GM19240 (cell line): ENCODE data around the gene CCDC157.
A peak's percentile ranks its signal among the peaks of the same experiment; 100 is the strongest.
"Not testable (repeated sequence)": the region's sequence is repeated elsewhere in the genome, so short reads cannot be mapped to it uniquely, and the experiment has no call there.

ENCODE experiments used
- DNase-seq: peaks from one replicate; pipeline ENCODE4 v3.0.0; 2011; ENCODE audit warnings: low spot score; ENCODE audit not compliant: insufficient read length

The CCDC157 gene

GRCh38 chr22:30386960-30387827, 30.4 kb downstream of the CCDC157 start, which contains the start of gene RNF215:
RNF215 (minus strand) TSS chr22:30387411; CDS start chr22:30387313, 98 bp downstream.
- DNase-seq: peak; percentile 83

- DNase-seq: peak; percentile 70
Measured at GRCh38 chr22:30390974-30391691, 34.3 kb downstream of the CCDC157 start.

- DNase-seq: no peak
Measured at GRCh38 chr22:30392661-30393321, 36.0 kb downstream of the CCDC157 start.

GRCh38 chr22:30393322-30393680, 36.5 kb downstream of the CCDC157 start:
- DNase-seq: no peak

DNA sequence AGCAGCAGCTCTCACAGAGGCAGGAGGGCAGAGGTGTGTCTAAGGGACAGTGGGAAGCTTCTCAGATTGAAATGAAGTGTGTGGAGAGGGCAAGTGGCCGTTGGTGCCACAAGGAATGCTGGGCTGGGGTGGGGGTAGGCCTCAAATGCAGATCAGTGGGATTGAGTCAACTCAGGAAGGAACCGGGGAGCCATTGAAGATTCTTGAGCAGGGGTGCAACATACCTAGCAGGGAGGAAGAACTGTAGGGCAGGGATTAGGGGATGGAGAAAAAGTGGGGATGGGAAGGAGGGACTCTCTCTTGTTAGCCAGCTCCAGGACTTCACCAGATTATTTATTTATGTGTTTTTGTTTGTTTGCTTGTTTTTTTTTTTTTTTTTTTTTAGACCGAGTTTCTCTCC, 37.1 kb downstream of the CCDC157 start:
- DNase-seq: no peak

- no peak for DNase-seq
Measured at GRCh38 chr22:30396871-30397655, 40.3 kb downstream of the CCDC157 start, which contains the start of gene SEC14L2. SEC14L2 (plus strand) TSS chr22:30397018; CDS start chr22:30397117, 99 bp downstream.

DNA sequence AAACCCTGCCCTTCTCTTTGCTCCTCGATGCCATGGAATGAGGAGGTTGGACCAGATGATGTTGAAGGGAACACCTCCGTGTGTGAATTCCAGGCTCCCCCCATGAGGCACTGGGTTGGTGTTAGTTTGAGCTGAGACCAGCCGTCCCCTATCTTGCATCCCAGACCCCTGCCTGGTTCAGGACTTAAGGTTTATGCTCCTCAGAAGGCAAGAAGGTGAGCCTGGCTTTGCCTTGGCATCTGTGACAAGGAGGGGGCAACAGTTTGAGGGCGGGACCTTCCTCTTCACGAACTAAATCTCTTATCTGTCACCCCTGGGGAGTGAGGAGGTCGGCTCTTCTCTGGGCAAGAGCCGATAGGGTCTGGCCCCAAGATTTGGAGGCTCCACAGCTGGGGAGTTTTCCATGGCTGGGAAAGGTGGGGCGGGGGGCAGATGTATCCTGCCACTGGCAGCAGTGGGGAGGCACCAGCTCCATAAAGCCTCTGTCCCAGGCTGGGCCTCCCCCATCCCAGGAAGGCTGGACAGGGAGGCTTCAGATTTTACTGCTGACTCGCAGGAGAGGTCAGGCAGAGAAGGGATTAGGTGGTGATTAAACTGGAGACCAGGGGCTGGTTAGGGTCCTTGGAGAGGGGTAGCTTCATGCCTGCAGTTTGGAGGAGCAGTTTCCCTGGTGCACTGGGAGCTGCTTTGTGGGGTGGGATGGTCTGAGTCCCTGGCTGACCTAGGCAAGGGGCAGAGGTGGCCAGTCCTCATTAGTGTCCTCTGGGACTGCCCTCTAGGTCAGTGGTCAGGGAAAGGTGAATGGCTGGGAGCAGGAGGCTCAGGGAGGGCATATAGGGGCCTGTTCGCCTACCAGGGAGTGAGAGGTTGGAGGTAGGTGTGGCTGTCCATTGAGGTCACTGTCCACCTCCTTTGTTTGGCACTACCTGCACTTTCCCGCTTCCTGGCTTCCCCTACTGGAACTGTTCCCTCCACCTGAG, 41.1 kb downstream of the CCDC157 start:
- no peak for DNase-seq

DNA sequence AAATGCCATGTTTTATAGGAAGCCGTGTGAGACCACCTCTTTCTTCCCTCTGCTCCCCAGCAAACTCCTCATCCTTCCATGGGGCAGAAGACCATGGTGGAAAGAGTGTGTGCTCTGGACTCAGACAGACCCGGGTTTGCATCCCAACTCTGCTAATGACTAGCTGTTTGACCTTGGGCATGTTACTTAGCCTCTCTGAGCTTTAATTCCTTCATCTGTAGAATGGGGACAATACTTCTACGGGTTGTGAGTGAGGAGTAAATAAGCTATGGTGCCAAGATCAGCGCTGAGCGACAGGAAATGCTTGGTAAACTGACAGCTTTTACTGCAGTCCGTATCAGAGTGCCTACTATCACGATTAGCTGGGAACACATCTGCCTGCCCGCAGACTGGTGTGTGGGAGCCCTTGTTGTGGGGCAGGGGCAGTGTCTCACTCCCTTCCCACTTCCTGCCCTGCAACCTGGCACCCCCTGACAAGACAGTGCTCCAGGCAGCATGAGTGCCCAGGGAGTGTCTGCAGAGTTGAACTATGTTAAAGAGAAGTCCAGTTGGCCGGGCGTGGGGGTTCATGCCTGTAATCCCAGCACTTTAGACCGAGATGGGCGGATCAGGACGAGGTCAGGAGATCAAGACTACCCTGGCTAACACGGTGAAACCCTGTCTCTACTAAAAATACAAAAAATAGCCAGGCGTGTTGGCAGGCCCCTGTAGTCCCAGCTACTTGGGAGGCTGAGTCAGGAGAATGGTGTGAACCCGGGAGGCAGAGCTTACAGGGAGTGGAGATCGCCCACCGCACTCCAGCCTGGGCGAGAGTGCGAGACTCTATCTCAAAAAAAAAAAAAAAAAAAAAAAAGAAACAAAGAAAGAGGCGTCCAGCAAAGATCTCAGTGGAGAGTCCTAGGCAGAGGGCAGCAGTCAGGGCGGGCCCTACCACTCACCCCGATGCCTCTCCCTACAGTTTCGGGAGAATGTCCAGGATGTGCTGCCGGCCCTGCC, 42.2 kb downstream of the CCDC157 start:
- DNase-seq: no peak

DNA sequence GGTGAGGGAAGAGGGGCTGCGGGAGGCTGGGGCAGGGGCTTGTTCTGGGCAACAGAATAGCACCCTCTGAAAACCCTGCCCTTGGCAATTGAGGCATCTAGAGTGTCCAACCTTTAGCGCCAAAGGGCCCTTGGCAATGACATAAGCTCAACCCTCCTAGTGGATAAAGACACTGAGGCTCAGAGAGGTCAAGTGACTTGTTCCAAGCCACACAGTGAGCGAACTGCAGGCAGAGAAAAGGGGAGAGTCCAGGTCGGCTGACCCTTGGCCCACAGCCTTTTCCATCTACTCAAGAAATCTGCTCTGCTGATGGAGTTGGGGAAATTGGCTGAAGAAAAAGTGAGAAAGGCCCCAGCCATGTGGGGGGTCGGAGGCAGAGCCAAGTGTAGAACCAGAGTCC, 42.9 kb downstream of the CCDC157 start:
- DNase-seq: no peak

DNA sequence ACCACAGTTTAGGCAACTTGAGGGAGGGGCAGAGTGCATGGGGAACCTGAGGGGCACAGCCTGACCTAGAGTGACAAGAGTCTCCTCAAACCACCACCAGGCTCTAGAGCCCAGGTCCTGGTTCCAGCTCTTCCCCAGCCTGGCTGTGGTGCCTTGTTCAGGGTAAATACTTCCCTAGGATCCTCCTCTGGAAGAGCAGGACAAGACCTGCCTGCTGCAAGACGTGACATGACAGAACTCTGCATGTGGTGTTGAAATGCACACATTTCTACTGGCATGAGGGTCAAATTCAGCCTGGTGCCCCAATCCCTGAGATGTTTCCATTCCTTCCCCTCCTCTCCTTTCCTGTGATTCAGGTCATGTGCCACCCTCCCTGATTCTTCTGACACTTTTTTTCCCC, 43.4 kb downstream of the CCDC157 start:
- DNase-seq: no peak

- DNase-seq: not testable (repeated sequence)
Measured at GRCh38 chr22:30401024-30401423, 44.2 kb downstream of the CCDC157 start.

GRCh38 chr22:30402028-30402765, 45.4 kb downstream of the CCDC157 start:
- no peak for DNase-seq

DNA sequence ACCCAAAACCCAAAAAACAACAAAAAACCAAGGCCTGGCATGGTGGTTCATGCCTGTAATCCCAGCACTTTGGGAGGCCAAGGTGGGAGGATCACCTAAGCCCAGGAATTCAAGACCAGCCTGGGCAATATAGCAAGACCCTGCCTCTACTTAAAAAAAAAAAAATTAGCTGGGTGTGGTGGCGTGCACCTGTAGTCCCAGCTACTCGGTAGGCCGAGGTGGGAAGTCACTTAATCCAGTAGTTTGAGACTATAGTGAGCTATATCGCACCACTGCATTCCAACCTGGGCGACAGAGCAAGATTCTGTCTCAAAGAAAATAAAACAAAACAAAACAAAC, 45.9 kb downstream of the CCDC157 start:
- DNase-seq: not testable (repeated sequence)

- no peak for DNase-seq
Measured at GRCh38 chr22:30404307-30404706, 47.5 kb downstream of the CCDC157 start.

GRCh38 chr22:30405731-30406130, 48.9 kb downstream of the CCDC157 start:
- DNase-seq: no peak

GRCh38 chr22:30406400-30406799, 49.6 kb downstream of the CCDC157 start:
- DNase-seq: no peak

GRCh38 chr22:30408388-30409102, 51.7 kb downstream of the CCDC157 start:
- no peak for DNase-seq
